Stimulated activated CD4-positive, alpha-beta T cell treated with anti-CD3 and anti-CD28 coated beads, TNF-alpha, amount 100 ng/mL, for 48 hours (primary cell): Measurements from ENCODE around the gene VAMP2.

ENCODE experiments used
- DNase-seq, 3 donors: peaks; one replicate each; pipeline ENCODE4 v3.0.0-alpha.2; 2020; ENCODE audit warnings: low read depth in 3 of 3

VAMP2 gene

DNA sequence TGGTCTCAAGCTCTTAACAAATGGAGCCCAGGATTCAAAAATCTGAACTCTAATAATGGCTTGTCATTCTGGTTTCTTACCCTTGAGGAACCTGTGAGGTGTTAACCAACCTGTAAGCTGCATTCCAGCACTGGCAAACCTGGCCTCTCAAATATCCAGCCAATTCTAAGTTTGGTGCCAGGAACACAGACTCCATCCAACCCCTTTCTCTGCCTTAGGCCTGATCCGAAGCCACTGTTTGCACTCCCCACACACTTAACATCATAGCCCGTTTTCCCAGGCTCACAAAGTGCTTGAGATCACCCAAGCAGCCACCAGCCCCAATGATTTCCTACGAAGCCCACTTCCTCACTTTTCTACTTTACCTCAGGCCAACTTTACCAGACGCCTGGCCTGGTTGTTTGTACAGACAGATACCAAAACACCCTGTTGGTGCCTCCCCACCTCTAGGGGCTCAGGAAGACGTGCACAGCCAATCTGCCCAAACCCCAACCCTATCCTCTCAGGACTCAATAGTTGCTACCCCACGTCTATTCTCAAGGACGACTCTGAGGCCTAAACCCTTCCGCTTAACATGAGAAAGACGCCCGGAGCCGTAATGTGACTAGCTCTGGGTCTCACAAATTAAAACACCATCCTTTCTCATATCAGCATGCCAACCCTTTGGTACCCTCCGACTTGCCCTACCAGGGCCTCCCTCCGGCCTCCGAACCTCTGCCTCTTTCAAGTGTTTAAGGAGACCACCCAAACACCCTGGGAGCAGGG lies 7.3 kb downstream of the VAMP2 start:
- no peak for DNase-seq

DNA sequence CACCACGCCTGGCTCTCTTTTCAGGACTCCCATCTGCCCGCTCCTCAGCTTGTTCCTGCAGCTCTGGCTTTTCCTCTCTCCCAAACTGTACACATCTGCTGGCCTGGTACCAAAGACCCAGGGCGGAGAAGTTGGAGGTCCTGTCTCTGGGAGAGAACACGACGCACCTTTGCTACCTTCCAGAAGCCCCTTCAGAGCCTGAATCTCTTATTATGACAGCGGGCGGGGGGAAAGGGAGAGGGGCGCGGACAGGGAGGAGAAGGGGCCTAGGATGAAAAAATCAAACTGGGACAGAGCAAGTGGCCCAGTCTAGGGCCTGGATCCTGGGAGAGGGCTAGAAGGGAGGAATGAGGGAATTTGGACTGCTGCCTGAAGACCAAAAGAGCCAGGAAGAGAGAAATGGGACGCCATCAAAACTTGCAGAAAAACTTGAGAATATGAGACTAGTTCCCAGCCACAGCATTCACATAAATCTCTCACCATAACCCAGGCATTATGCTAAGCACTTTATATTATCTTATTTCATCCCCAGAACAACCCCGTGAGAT lies 8.1 kb downstream of the VAMP2 start:
- no peak for DNase-seq

DNA sequence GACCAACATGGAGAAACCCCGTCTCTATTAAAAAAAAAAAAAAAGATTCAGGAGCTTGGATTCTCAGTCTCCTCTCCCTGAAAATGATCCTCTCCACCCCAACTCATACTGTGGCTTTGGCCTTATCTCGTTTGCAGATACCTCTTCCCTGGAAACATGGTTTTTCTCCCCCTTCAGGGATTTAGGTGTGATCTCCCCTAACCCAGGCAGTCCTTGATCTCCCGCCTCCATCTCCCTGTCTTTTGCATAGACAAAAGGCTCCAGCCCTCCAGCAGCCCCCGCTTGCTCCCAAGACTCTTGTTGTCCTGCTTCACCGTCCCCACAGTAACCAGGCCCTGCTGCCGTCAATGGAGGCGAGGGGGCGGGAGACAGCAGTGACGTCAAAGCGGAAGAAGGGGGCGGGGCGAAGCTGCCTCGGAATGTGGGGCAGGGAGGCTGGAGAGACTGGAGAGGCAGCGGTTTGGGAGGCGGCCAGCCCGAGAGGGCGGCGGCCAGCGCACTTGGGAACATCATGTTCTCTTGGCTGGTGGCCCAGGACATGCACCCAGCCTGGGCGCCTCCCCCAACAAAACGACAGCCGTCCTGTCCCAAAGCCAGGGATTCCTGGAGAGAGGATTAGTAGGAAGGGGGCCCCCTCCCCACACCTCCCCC lies 8.7 kb downstream of the VAMP2 start:
- peak; percentile 81 to 84 (median 82) for DNase-seq

DNA sequence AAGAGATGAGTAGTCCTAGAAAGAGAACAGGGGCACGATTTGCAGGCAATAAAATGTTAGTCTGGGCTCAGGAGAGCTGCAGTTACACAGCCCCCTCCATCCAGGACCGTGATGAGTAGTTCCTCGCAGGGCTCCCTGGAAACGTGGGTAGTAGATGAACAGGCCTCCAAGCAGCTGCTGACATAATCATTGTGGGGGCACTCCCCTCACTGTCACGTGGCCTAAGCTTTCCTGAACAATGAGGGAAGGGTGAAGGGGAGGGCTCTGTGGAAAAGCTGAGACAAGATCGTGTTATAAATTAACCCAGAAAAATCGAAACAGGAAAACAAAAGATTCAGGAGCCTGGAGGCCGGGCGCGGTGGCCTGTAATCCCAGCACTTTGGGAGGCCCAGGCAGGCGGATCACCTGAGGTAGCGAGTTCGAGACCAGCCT lies 9.2 kb downstream of the VAMP2 start:
- DNase-seq = no peak

DNA sequence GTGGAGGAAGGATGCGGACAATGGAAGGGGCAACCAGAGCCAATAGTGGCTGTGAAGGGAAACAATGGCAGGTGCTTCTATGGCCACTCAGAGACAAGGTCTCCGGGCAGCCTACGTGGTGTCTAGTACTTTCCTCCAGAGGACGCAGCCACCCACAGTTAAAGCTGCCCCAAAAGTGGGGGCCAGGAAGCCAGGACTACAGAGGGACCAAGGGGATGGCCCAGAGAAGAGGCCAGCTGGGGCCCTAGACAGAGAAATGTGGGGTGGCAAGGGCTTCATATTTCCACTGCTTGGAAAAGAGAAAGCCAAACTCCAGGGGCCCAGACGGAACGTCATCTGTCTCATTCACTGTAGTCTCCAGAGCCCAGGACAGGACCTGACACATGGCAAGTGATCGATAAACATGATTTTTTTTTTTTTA lies 9.7 kb downstream of the VAMP2 start:
- DNase-seq = no peak

DNA sequence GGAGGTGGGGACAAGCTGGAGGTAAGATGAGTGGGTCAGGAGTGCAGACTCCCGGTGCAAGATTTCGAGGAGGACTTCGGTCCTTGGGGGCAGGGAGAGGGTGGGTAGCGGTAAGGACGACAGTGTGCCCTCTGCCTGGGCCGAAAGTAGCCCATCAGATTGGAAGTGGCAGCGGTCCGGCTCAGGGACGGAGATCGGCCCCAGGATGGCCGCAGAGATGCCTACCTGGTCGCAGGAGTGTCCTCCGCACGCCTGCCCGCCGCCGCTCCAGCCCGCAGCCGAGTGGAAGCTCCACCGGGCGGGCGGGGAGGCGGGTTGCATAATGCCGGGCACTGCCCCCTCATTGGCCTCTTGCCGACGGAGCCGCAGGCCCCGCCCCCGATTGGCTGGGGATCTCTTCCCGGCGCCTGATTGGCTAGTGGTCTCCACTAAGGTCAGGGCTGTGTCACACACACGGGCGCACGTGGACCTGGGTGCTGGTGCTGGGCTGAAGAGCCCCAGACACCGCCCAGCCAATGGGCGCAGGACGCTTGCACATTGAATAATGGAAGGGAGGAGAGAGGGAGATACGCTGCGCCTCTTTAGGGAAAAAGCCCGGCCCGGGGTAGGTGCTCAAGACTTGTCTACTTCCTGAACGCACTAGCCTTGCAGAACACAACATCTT lies 10.5 kb downstream of the VAMP2 start, which contains the start of gene PER1:
Gene PER1 (minus strand): TSS at position 293 of the 664 bp plus-strand sequence. CDS start 1,698 bp downstream, outside the sequence.
- peak; percentile 80 to 91 (median 87) for DNase-seq

DNA sequence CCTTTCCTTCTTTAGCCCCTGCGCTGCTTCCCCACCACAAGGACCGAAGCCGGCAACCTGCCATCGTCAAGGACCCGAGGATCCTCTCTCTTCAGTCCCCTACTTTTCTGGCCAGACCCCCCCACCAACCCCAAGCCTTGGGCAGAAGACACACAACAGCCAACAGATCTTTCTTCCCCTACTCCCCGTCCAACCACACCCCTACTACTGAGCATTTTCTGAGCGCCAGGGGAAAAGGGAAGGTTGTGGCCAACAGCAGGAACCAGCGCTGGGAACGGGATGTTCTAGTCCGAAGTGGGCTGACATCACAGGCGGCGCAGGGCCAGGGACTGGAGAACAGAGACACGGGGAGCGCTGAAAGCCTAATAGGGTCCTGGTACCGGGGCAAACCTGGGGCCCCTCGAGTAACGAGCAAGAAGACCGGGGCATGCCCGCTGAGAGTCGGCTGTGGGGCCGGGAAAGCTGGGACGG lies 11.1 kb downstream of the VAMP2 start:
- DNase-seq = no peak

DNA sequence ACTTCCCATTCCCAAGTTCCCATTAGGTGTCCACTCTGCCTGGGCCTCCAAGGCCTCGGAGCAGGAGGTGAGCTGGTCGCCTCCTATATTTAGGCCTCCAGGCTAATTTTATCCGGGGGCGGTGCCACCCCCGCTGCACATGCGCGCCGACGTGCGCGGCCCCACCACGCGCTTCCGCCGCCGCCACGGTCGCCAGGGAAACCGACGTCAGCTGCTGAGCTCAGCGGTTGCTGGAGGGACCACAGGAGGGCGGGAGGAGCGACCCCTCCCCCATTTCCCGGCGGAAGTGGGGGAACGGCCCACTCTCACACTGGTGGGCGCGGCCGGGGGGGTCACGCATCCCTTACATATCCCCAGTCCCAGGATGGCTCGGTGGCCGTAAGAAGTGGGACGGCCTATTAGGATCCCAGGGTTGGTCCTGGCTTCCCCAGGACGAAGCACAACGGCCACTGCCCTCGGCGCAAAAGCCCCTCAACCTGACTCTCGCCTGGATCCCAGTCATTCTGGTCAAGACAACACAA lies 11.6 kb downstream of the VAMP2 start:
- DNase-seq = peak; percentile 70 to 79 (median 72)

DNA sequence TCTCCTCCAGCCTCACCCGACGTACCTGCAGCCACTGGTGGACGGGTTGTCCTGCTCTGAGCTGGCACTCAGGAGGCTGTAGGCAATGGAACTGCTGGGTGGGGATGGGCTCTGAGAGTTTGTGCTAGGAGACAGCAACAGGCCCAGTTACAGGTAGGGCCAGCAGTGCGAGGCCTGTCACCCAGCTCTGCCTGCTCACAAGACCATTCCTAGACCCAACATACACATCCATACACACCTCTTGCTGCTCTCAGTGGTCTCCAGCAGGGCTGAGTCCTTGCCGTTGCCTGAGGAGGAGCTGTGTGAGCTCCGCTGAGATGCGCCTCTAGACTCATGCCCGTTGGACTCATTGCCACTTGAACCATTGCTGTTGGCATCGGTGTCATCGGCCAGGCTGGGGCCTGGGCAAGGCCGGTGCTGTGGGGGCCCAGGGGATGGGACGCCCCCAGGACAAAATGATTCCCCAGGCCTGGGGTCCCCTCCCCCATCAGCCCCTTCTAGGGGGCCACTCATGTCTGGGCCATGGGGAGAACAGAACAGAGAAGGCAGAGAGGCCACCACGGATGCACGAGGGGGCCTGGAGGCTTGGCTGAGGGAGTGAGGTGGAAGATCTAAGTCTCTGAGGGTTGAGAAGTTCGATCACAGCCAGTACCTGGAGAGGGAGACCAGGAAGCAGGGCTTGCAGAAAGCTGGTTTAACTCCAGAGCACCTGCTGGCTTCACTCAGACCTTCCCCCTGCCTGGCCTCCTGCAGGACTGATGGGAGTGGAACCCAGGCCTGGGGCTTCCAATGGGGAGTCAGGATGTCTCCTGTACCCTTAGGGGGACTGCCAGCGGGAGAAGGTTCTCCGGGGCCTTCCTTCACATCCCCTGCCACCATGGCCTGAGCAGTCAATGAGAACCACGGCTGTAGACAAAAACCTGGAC lies 12.3 kb downstream of the VAMP2 start:
- no peak for DNase-seq

DNA sequence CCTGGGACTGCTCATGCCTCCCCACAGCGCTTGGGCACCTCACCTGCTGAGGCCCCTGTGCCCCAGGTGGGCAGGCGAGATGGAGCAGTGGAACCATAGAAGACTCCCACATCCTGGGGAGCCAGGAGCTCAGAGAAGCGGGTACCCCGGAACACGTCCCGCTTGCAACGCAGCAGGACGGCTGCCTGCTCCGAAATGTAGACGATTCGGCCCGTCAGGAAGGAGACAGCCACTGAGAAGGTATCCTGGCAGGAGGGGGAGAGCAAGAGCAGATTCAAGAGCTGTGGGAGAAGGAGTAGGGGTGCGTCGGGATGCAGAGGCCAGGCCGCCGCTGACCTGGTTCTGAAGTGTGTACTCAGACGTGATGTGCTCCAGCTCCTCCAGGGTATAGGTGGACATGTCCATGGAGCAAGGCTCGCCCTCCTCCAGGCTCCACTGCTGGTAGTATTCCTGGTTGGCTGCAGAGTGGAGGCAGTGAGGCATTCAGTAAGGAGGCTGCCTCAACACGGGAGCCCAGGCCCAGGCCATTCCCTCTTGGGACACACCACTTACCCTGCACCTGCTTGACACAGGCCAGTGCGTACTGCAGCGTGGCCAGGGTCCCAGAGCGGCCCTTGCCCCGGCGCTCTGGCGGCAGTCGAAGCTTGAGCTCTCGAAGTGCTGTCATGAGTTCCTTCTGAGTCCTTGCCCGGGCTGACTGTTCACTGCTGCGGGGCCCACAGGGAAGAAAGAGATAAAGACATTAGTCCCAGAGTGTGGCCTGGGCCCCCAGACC lies 13.1 kb downstream of the VAMP2 start:
- DNase-seq = no peak

DNA sequence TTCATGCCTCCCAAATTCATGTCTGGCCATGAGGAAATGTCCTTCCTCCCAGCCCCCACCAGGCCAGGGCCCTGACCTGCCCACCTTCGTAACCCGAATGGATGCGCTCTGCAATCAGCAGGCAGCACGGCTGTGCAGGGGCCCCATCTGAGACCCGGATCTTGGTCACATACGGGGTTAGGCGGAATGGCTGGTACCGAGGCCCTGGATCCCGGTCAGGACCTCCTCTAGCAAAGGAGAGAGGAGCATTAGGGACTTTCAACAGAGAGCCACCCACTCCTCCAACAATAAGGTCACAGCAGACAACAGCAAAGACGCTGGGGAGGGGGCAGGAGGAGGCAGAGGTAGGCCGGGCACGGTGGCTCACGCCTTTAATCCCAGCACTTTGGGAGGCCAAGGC lies 14.2 kb downstream of the VAMP2 start:
- no peak for DNase-seq

DNA sequence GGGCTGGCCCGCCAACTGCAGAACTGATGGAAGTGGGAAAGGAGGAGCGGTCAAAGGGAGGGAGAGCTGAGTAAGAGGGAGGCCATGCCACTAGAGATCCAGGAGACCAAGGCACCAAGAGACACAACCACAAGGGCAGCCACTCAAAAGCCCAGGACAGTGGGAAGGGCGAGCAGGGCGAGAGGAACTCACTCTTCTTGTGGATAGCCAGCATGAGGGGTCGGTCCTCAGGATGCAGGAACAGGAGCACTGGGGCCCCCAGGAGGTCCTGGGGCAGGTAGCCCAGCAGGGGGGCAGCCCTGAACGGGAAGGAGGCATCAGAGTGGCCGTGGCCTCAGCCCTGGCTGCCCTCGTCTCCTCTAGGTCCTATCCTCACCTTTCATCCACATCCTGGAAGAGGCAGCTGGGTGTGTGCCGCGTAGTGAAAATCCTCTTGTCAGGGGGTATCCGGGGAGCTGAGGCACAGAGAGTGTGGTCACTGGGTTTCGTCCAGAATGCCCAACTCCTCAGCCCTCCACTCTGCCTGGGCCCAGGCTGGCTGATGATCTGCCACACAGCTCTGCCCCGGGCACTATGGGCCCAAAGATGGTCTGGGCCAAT lies 14.8 kb downstream of the VAMP2 start:
- no peak for DNase-seq

DNA sequence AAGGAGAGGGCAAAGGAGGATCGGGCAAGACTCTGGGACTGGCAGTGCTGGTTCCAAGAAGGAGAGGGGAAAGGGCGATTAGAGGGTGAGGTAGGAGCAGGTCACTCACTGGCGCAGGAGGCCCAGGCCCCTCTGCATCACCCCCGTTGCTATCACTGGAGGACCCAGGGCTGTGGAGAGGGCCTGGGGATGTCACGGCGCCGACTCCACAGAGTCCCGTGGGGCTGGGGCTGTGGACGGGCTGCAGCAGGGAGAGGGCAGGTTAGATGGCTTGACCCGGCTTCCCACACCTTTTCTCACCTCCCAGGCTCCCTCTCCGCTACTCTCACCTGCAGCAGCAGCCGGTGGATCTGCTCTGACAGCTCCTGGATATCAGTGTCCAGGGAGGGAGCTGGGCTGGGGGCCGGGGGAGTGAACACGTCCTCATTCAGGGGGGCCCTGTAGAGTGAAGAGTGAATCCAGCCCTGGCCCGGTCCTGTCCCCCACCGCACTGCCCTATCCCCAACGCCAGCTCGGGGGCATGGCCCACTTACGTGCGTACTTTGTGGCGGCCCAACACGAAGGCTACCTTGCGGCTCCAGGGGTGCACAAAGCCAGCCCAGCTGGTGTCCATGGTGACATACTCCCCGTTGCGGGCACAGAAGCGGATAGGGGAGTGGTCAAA lies 15.5 kb downstream of the VAMP2 start:
- DNase-seq = no peak

DNA sequence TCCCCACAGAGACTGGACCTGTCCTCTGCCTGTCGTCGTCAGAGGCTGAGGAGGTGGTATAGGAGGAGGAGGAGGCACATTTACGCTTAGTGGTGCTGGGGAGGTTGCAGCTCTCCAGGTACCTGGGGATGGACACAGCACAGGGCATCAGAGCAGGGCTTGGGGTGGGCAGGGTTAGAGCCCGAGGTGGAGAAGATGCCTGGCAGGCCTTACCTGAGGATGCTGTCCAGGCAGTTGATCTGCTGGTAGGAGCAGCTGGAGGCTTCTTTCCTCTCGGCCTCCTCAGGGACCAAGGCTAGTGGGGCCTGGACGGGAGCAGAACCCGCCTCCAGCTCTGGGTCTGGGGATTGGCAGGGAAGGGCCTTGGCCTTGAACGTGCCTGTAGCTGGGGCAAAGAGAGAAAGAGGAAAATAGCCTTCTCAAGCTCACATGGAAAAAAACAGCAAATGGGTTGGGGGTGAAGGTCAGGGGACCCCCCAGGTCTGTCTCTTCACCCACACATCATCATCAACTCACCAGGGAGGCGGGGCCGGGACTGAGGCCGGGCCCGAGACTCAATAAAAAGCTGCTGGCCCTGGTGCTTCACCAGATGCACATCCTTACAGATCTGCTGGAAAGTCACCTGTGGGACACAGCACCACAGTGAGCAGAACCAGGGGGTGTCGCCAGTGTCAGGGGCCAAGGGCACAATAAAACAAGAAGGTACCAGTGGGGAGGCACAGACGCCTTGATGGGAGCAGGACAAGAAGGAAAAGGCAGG lies 16.2 kb downstream of the VAMP2 start:
- no peak for DNase-seq

DNA sequence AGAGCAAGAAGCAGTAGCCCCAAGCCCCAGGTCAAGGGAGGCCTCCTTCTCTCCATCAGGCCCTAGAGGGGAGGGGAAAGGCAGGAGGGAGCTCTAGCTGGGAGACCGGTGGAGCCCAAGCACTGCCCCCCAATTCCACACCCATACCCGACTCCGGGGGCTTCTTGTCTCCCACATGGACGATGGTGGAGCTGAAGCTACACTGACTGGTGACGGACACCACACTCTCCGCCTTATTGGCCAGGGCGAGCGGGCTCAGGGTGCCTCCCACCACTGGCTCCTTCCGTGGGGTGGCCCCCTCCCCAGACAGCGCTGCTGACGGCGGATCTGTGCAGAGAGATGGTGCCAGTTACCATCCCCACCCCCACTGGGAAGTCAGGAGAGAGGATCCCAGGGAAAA lies 16.9 kb downstream of the VAMP2 start:
- no peak for DNase-seq

DNA sequence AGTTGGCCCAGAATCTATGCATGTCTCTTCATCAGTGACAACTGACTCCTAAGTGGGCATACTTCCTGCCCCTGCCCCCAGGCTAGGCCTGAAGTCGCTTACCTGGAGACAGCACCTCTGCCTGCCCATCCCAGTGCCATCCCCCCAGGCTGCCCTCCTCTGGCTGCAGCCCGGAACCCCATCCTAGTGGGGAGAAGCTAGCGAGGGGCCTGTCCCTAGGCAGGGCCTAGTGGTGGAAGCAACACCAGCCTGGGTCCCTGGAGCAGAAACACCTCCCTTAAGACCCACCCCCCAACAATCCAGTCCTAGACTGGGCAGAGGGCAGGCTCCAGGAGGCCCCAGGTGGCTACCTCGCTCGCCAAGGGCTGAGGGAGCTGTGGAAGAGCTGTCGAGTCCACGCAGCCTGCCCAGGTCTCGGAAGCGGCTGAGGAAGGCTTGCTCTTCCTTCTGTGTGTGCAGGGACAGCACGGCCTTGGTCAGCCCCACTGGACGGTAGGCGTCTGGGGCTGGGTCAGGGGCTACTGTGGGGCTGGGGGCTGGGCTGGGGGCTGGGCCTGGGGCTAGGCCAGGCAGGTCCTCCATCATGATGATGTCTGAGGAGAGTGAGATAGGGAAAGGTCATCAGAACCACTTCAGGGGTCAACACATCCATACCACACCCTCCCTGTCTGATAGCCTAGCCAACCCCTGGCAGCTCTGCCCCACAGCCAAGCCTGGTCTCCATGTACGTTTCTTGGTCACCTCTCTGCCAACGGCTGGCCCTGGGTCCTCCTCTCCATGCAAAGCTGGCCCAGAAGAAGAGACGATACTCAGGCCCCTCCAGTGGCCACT lies 18.1 kb downstream of the VAMP2 start:
- no peak for DNase-seq

DNA sequence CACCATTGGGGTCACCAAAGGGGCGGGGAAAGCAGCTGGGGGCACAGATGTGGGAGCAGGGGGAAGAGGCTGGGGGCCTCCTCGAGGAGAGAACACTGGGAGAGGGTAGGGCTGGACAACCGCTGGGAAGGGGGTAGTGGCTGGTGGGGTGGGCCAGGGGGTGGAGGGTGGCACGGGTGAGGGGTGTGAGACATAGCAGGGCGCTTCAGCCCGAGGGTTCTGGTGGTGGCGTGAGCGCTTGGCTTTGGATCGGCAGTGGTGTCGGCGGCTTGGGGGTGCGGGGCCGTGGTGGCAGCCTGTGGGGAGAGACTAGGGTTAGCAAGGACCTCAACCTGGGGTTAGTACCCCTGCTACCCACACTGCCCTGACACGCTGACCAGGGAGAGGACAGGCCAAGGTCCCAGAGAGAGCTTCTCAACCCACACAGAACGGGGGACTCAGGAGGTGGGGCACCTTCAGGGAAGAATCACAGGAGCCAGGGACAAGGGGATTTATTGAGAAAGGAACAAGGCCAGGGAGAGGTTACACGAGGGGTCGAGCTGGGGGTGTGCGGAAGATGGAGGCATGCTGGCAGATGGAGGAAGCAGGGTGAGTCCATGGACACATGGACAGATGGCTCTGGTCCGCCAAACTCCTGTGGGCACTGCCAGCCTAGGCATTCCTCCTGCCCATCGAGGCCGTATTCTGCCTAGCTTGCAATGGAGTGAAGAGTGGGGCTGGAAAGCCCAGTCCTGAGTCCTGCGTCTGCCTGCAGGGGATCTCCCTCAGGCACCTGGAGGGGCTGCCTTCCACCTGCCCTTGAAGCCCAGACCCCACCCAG lies 19.0 kb downstream of the VAMP2 start:
- DNase-seq = no peak
